22Rv1 (cell line): Measurements from ENCODE around the gene ZDHHC8.

Experiments
- ZFX ChIP-seq: fragments of 450-650 bp; IDR thresholded peaks from 2 replicates; pipeline ENCODE4 v1.6.1; 2017; ENCODE audit warnings: antibody characterized with exemption, borderline replicate concordance
- TF ChIP-seq, protein P1 (sequence below): fragments of 450-650 bp; IDR thresholded peaks from 2 replicates; pipeline ENCODE4 v1.5.1; 2017; ENCODE audit warnings: mild to moderate bottlenecking

DNA sequence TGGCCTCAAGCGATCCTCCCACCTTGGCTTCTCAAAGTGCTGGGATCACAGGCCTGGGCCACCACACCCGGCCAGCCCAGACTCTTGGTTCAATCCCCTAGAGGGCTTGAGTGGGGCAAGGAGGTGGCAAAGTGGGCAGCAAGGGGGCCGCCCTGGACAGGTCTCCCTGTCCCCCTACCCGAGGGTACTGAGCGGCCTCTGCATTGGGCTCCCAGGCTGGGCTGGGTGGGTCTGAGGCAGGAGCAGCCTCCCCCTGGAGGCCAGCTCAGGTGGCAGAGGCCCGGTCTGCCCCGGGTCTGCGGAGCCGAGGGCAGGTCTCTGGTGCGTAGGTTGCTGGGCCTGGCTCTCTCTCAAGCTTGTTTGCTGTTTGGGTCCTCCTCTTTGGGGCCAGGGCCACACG is 41.6 kb downstream of the ZDHHC8 start:
- TF ChIP-seq, protein P1, sequence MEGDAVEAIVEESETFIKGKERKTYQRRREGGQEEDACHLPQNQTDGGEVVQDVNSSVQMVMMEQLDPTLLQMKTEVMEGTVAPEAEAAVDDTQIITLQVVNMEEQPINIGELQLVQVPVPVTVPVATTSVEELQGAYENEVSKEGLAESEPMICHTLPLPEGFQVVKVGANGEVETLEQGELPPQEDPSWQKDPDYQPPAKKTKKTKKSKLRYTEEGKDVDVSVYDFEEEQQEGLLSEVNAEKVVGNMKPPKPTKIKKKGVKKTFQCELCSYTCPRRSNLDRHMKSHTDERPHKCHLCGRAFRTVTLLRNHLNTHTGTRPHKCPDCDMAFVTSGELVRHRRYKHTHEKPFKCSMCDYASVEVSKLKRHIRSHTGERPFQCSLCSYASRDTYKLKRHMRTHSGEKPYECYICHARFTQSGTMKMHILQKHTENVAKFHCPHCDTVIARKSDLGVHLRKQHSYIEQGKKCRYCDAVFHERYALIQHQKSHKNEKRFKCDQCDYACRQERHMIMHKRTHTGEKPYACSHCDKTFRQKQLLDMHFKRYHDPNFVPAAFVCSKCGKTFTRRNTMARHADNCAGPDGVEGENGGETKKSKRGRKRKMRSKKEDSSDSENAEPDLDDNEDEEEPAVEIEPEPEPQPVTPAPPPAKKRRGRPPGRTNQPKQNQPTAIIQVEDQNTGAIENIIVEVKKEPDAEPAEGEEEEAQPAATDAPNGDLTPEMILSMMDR = no peak
- no peak for TF ChIP-seq ZFX
